BJ (cell line): ENCODE measurements around the gene NPEPL1. TPM values are rescaled to one million over a fixed set of nuclear protein-coding genes. Genes with fewer than 3 reads are reported as not detected.

ENCODE experiments used
- CTCF ChIA-PET: fragments of 350-600 bp; formaldehyde crosslinking; extraction: SDS; loops from one replicate; lab custom pipeline; 2021; ENCODE audit warnings: antibody characterized with exemption, inconsistent platforms; lab: Yijun Ruan, JAX
- POLR2A ChIA-PET: fragments of 300-600 bp; sonication (Branson Sonifier 250); formaldehyde crosslinking; extraction: SDS; loops from one replicate; lab custom pipeline; 2021; ENCODE audit warnings: antibody characterized with exemption; lab: Charles Lee
- DNase-seq: peaks from one replicate; pipeline ENCODE4 v3.0.0-alpha.2; 2011; ENCODE audit warnings: low read depth
- H3K27me3 ChIP-seq: 2 replicates; pipeline ENCODE4 v1.6.0; 2011; ENCODE audit warnings: low read length; ENCODE audit not compliant: control insufficient read depth, insufficient read depth
- H3K36me3 ChIP-seq: 2 replicates; pipeline ENCODE4 v1.5.1; 2011; ENCODE audit warnings: low read length; ENCODE audit not compliant: control insufficient read depth, insufficient read depth
- H3K4me3 ChIP-seq: 2 replicates; pipeline ENCODE4 v1.5.1; 2011; ENCODE audit warnings: low read depth, mild to moderate bottlenecking, control low read depth, low read length
- CTCF ChIP-seq: IDR thresholded peaks from 2 replicates; pipeline ENCODE4 v1.5.1; 2011; ENCODE audit warnings: low read depth, mild to moderate bottlenecking, control low read depth, inconsistent platforms, low read length, moderate library complexity; ENCODE audit not compliant: insufficient read depth
- polyA plus RNA-seq: library from polyadenylated mRNA; depleted of rRNA; stranded (reverse); fragments of >200 nt; gene quantifications from 2 replicates; pipeline ENCODE4 v1.2.3, GENCODE V29; 2011

The NPEPL1 gene
- polyA plus RNA-seq, 1 experiment, result 8.2 TPM

- CTCF ChIA-PET, result interaction anchor here (1.0 kb wide), 1 partner anchor 504 kb away, joined by 3 read pairs; no protein-coding TSS in a partner anchor
- peaks cover 9% of the 10 kb centered on the region for H3K27me3 ChIP-seq
- H3K36me3 ChIP-seq, result no peaks in the 10 kb centered on the region
- no peak for TF ChIP-seq CTCF
- DNase-seq, result no peak
- H3K4me3 ChIP-seq, result no peak overlapping the region
- POLR2A ChIA-PET, result no interaction called here
These were observed 25.5 kb downstream of the NPEPL1 start for GRCh38 chr20:58718121-58718563.

DNA sequence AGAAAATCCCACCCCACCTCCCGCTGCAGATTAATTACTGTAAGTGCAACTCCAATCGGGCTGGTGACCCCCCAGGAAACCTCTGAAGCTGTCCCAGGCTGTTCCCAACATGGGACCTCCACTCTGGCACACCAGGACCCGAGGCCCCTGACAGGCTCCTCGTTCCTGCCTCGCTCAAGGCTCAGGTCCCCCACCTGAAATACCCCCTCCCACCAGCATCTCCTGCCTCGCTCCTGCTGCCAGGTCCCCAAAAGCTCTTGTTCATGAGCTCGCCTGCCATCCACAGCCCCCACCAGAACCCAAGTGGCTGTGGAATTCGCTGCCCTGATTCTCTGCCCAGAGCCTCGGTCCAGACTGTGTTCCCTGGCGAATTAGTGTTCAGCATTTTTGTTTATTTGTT, 26.1 kb downstream of the NPEPL1 start:
- ChIA-PET POLR2A (no interaction called here), CTCF (no interaction called here)
- TF ChIP-seq CTCF, result no peak
- H3K36me3 ChIP-seq, result no peaks in the 10 kb centered on the region
- no peak for DNase-seq
- H3K27me3 ChIP-seq, result peaks cover 12% of the 10 kb centered on the region
- H3K4me3 ChIP-seq, result no peak overlapping the region

GRCh38 chr20:58719258-58719657, 26.7 kb downstream of the NPEPL1 start:
- Histone ChIP-seq H3K36me3 (no peaks in the 10 kb centered on the region), H3K27me3 (peaks cover 12% of the 10 kb centered on the region), H3K4me3 (no peak overlapping the region)
- no peak for TF ChIP-seq CTCF
- POLR2A ChIA-PET, result no interaction called here
- no peak for DNase-seq
- CTCF ChIA-PET, result no interaction called here

GRCh38 chr20:58719971-58720371, 27.4 kb downstream of the NPEPL1 start:
- CTCF ChIA-PET, result no interaction called here
- no peak overlapping the region for H3K4me3 ChIP-seq
- no peak for DNase-seq
- POLR2A ChIA-PET, result no interaction called here
- no peak for TF ChIP-seq CTCF
- H3K27me3 ChIP-seq, result peaks cover 12% of the 10 kb centered on the region
- H3K36me3 ChIP-seq, result no peaks in the 10 kb centered on the region

DNA sequence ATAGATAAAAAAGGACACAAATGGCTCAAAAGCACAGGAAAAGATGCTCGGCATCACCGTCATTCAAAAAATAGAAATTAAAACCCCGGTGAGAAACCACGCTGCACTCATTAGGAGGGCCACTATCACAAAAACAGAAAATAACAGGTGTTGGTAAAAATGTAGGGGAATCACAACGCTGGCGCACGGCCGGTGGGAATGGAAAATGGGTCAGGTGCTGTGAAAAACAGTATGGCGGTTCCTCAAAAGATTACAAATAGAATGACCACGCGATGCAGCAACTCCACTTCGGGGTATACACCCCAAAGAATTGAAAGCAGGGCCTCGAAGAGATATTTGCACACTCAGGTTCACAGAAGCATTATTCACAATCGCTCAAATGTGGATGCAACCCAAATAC, 28.3 kb downstream of the NPEPL1 start:
- Histone ChIP-seq H3K4me3 (no peak overlapping the region), H3K27me3 (peaks cover 12% of the 10 kb centered on the region), H3K36me3 (no peaks in the 10 kb centered on the region)
- ChIA-PET POLR2A (no interaction called here), CTCF (no interaction called here)
- TF ChIP-seq CTCF, result no peak
- DNase-seq, result no peak
